K562 (cell line): ENCODE measurements around the gene AJAP1. TPM values are rescaled to one million over a fixed set of nuclear protein-coding genes. Genes with fewer than 3 reads are reported as not detected.
A peak's percentile ranks its signal among the peaks of the same experiment; 100 is the strongest.

Source experiments
- BHLHE40 ChIP-seq: IDR thresholded peaks from 2 replicates; pipeline ENCODE4 v1.6.1; 2011; ENCODE audit warnings: low read length, improper control_type of control experiment
- CBFA2T2 ChIP-seq: fragments of 450-650 bp; conservative IDR thresholded peaks from 2 replicates; pipeline ENCODE4 v1.6.1; 2017; ENCODE audit warnings: mild to moderate bottlenecking
- CBFA2T3 ChIP-seq: fragments of 450-650 bp; IDR thresholded peaks from 2 replicates; pipeline ENCODE4 v1.6.1; 2017
- CXXC5 ChIP-seq: fragments of 250-450 bp; sonication (Bioruptor Pico); IDR thresholded peaks from 2 replicates; pipeline ENCODE4 v1.8.0; 2022; ENCODE audit warnings: inconsistent platforms, mild to moderate bottlenecking, moderate library complexity
- DDX20 ChIP-seq: fragments of 450-650 bp; IDR thresholded peaks from 2 replicates; pipeline ENCODE4 v1.6.1; 2016; ENCODE audit warnings: missing genetic modification characterization, low read depth, mild to moderate bottlenecking, missing compliant biosample characterization, moderate library complexity
- EP300 ChIP-seq: IDR thresholded peaks from 2 replicates; pipeline ENCODE4 v1.6.1; 2012; ENCODE audit warnings: low read length, improper control_type of control experiment
- GTF2A2 ChIP-seq: IDR thresholded peaks from 2 replicates; pipeline ENCODE4 v1.6.1; 2016; ENCODE audit warnings: mild to moderate bottlenecking, missing genetic modification characterization, missing compliant biosample characterization
- HNRNPUL1 ChIP-seq: fragments of 200-400 bp; formaldehyde crosslinking; IDR thresholded peaks from 2 replicates; pipeline ENCODE4 v1.6.1; 2017; ENCODE audit warnings: low read length
- MCM3 ChIP-seq: fragments of 450-650 bp; IDR thresholded peaks from 2 replicates; pipeline ENCODE4 v1.6.1; 2016
- MTA3 ChIP-seq: fragments of 450-650 bp; formaldehyde crosslinking; IDR thresholded peaks from 2 replicates; pipeline ENCODE4 v1.6.1; 2017; ENCODE audit warnings: mild to moderate bottlenecking, borderline replicate concordance
- PCBP2 ChIP-seq: fragments of 200-400 bp; formaldehyde crosslinking; IDR thresholded peaks from 2 replicates; pipeline ENCODE4 v1.6.1; 2018; ENCODE audit warnings: low read length, low read depth, mild to moderate bottlenecking, moderate library complexity; ENCODE audit not compliant: poor library complexity, severe bottlenecking
- PPARD ChIP-seq: fragments of 250-450 bp; sonication (Bioruptor Pico); IDR thresholded peaks from 2 replicates; pipeline ENCODE4 v1.8.0; 2022; ENCODE audit warnings: inconsistent platforms, mild to moderate bottlenecking, moderate library complexity
- RBBP5 ChIP-seq: fragments of 200-600 bp; sonication (generic); IDR thresholded peaks from 2 replicates; pipeline ENCODE4 v1.6.1; 2012; ENCODE audit warnings: borderline replicate concordance, mild to moderate bottlenecking, low read length, control low read depth, inconsistent platforms; ENCODE audit not compliant: insufficient read depth, poor library complexity, severe bottlenecking
- RBM15 ChIP-seq: fragments of 200-400 bp; formaldehyde crosslinking; IDR thresholded peaks from 2 replicates; pipeline ENCODE4 v1.6.1; 2018; ENCODE audit warnings: mild to moderate bottlenecking, low read length, moderate library complexity; ENCODE audit not compliant: insufficient read depth
- SRSF1 ChIP-seq: fragments of 200-400 bp; formaldehyde crosslinking; IDR thresholded peaks from 2 replicates; pipeline ENCODE4 v1.6.1; 2017; ENCODE audit warnings: mild to moderate bottlenecking, low read depth, low read length, moderate library complexity
- ZNF232 ChIP-seq: sonication (generic); formaldehyde crosslinking; IDR thresholded peaks from 2 replicates; pipeline ENCODE4 v1.8.0; 2022; ENCODE audit warnings: mild to moderate bottlenecking, missing genetic modification reagents
- ZNF436 ChIP-seq: fragments of 250-450, 450-650 bp; sonication (Bioruptor Pico); formaldehyde crosslinking; IDR thresholded peaks from 2 replicates; pipeline ENCODE4 v1.7.0; 2020; ENCODE audit warnings: mild to moderate bottlenecking
- ZNF589 ChIP-seq: fragments of 200-800 bp; sonication (Bioruptor generic); IDR thresholded peaks from 2 replicates; pipeline ENCODE4 v1.6.1; 2016; ENCODE audit warnings: low read depth, missing genetic modification characterization, missing compliant biosample characterization
- ZNF699 ChIP-seq: fragments of 250-450 bp; sonication (Bioruptor Pico); IDR thresholded peaks from 2 replicates; pipeline ENCODE4 v1.8.0; 2021; ENCODE audit warnings: mild to moderate bottlenecking, moderate library complexity; ENCODE audit not compliant: insufficient replicate concordance
- polyA plus RNA-seq, 8 experiments: library from polyadenylated mRNA; depleted of rRNA in 4 of 8; stranded (reverse) in 5 of 8; unstranded in 3 of 8; fragments of >200 nt; fragmentation: Nextera tagmentation in 2 of 8; fragmentation: Illumina TruSeq in 1 of 8; extraction: Ambion mirVana in 2 of 8; extraction: Trizol in 1 of 8; gene quantifications; 2 replicates each; pipeline versions ENCODE4 v1.2.1 to v1.2.3, GENCODE V29; 2011 to 2014; ENCODE audit warnings: inconsistent platforms in 1 of 8, missing spikeins in 1 of 8
- total RNA-seq, 7 experiments: library from RNA; depleted of rRNA in 6 of 7; stranded (reverse); fragments of >200 nt in 6 of 7; fragmentation: Illumina TruSeq in 2 of 7; extraction: Trizol in 2 of 7; gene quantifications; 2 replicates each; pipeline versions ENCODE4 v1.2.1 to v1.2.3, GENCODE V29; 2011 to 2021; ENCODE audit warnings: low replicate concordance in 1 of 7
- TF ChIP-seq, protein P1 (sequence below), 3 experiments: fragments of 200-800 bp in 1 of 3; fragments of 250-450 bp in 1 of 3; fragments of 450-650 bp in 1 of 3; sonication (Bioruptor Pico) in 1 of 3; sonication (Bioruptor generic) in 1 of 3; formaldehyde crosslinking in 1 of 3; IDR thresholded peaks; 2 replicates each; pipeline versions ENCODE4 v1.6.1 to v1.8.0; 2016 to 2022; ENCODE audit warnings: mild to moderate bottlenecking in 2 of 3, missing genetic modification characterization in 2 of 3, missing compliant biosample characterization in 1 of 3, moderate library complexity in 1 of 3
- TF ChIP-seq, protein P2 (sequence below): fragments of 250-450 bp; sonication (Bioruptor Pico); IDR thresholded peaks from 2 replicates; pipeline ENCODE4 v1.4.0; 2020
- TF ChIP-seq, protein P3 (sequence below): sonication (generic); formaldehyde crosslinking; IDR thresholded peaks from 2 replicates; pipeline ENCODE4 v1.5.0; 2020; ENCODE audit warnings: missing genetic modification reagents
- TF ChIP-seq, protein P4 (sequence below): fragments of 250-450 bp; sonication (Bioruptor Pico); IDR thresholded peaks from 2 replicates; pipeline ENCODE4 v1.8.0; 2022; ENCODE audit warnings: inconsistent platforms

Gene AJAP1
- total and polyA plus RNA-seq, 9 of the 15 experiments (the other 6 are each of a cell fraction or from before 2014, with no cell fraction given) = not detected

DNA sequence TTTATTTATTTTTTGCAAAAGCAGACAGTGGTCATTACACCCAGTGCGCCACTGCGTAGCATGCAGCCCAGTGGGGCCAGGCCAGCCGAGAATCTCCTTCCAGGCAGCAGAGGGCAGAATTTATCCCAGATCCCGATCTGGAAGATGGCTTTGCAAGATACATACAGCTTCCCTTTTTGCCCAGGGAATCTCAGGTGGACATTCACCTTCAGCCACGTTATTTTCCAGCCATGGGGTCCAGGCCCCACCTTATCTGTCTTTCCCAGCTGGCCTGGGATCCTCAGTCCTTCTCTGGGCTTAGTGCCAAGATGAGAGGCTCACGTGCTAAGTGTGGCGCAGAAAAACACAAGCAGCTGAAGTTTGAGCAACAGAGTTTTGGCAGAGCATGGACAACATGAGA, 123.6 kb downstream of the AJAP1 start (continued):
- no peak for TF ChIP-seq RBM15
- TF ChIP-seq CBFA2T3 = peak; percentile 72
- TF ChIP-seq ZNF232 = no peak
- no peak for TF ChIP-seq ZNF699 (CRISPR knock-in tag)
- no peak for TF ChIP-seq ZNF436 (CRISPR knock-in tag)
- TF ChIP-seq EP300 = peak; percentile 27; the same call in 1 of the 2 replicates
- TF ChIP-seq CXXC5 (CRISPR knock-in tag) = peak; percentile 64; the same call in 1 of the 2 replicates
- TF ChIP-seq MCM3 = no peak
- no peak for TF ChIP-seq GTF2A2 (tag)
- peak; percentile 50 for TF ChIP-seq CBFA2T2
- peak; percentile 93 for TF ChIP-seq BHLHE40
- TF ChIP-seq, protein P1, sequence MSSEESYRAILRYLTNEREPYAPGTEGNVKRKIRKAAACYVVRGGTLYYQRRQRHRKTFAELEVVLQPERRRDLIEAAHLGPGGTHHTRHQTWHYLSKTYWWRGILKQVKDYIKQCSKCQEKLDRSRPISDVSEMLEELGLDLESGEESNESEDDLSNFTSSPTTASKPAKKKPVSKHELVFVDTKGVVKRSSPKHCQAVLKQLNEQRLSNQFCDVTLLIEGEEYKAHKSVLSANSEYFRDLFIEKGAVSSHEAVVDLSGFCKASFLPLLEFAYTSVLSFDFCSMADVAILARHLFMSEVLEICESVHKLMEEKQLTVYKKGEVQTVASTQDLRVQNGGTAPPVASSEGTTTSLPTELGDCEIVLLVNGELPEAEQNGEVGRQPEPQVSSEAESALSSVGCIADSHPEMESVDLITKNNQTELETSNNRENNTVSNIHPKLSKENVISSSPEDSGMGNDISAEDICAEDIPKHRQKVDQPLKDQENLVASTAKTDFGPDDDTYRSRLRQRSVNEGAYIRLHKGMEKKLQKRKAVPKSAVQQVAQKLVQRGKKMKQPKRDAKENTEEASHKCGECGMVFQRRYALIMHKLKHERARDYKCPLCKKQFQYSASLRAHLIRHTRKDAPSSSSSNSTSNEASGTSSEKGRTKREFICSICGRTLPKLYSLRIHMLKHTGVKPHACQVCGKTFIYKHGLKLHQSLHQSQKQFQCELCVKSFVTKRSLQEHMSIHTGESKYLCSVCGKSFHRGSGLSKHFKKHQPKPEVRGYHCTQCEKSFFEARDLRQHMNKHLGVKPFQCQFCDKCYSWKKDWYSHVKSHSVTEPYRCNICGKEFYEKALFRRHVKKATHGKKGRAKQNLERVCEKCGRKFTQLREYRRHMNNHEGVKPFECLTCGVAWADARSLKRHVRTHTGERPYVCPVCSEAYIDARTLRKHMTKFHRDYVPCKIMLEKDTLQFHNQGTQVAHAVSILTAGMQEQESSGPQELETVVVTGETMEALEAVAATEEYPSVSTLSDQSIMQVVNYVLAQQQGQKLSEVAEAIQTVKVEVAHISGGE (CRISPR knock-in tag; IDR thresholded peaks at IDR 0.05) = no peak
- no peak for TF ChIP-seq PCBP2
- TF ChIP-seq DDX20 (tag) = no peak
- no peak for TF ChIP-seq RBBP5
- TF ChIP-seq, protein P2, sequence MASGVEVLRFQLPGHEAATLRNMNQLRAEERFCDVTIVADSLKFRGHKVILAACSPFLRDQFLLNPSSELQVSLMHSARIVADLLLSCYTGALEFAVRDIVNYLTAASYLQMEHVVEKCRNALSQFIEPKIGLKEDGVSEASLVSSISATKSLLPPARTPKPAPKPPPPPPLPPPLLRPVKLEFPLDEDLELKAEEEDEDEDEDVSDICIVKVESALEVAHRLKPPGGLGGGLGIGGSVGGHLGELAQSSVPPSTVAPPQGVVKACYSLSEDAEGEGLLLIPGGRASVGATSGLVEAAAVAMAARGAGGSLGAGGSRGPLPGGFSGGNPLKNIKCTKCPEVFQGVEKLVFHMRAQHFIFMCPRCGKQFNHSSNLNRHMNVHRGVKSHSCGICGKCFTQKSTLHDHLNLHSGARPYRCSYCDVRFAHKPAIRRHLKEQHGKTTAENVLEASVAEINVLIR (CRISPR knock-in tag) = no peak
- TF ChIP-seq SRSF1 = no peak
- TF ChIP-seq, protein P3, sequence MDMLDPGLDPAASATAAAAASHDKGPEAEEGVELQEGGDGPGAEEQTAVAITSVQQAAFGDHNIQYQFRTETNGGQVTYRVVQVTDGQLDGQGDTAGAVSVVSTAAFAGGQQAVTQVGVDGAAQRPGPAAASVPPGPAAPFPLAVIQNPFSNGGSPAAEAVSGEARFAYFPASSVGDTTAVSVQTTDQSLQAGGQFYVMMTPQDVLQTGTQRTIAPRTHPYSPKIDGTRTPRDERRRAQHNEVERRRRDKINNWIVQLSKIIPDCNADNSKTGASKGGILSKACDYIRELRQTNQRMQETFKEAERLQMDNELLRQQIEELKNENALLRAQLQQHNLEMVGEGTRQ = peak; percentile 41; the same call in 1 of the 2 replicates
- TF ChIP-seq PPARD (CRISPR knock-in tag) = no peak
- TF ChIP-seq HNRNPUL1 = no peak
- TF ChIP-seq, protein P4, sequence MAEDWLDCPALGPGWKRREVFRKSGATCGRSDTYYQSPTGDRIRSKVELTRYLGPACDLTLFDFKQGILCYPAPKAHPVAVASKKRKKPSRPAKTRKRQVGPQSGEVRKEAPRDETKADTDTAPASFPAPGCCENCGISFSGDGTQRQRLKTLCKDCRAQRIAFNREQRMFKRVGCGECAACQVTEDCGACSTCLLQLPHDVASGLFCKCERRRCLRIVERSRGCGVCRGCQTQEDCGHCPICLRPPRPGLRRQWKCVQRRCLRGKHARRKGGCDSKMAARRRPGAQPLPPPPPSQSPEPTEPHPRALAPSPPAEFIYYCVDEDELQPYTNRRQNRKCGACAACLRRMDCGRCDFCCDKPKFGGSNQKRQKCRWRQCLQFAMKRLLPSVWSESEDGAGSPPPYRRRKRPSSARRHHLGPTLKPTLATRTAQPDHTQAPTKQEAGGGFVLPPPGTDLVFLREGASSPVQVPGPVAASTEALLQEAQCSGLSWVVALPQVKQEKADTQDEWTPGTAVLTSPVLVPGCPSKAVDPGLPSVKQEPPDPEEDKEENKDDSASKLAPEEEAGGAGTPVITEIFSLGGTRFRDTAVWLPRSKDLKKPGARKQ (CRISPR knock-in tag) = no peak
- TF ChIP-seq MTA3 = peak; percentile 41; the same call in 1 of the 2 replicates
- no peak for TF ChIP-seq ZNF589
